ENCODE measurements around the gene PDE8A.

- TF ChIP-seq GATA3 (IDR thresholded peaks at IDR 0.05; ENCODE audit: low read depth, low read length) = no peak
- TF ChIP-seq GATA2 (IDR thresholded peaks at IDR 0.05; ENCODE audit: low read depth, low read length) = no peak
Observed at GRCh38 chr15:85071504-85071903, 89.8 kb downstream of the PDE8A start.
